Fibroblast of skin of scalp (primary cell): Measurements from ENCODE around the gene ZNF816. TPM values are rescaled to one million over a fixed set of nuclear protein-coding genes. Genes with fewer than 3 reads are reported as not detected.
"Not testable (repeated sequence)": the region's sequence is repeated elsewhere in the genome, so short reads cannot be mapped to it uniquely, and the experiment has no call there.

Experiments
- DNase-seq: peaks from one replicate; pipeline ENCODE4 v3.0.0-alpha.2; 2013
- polyA plus RNA-seq, 2 experiments: library from polyadenylated mRNA; unstranded; fragments of 120-200 nt; gene quantifications; one replicate each; pipeline ENCODE4 v1.2.1, GENCODE V29; 2013; ENCODE audit not compliant: insufficient read length in 2 of 2

The ZNF816 gene
- polyA plus RNA-seq (2013, experiment 1 of 2; ENCODE audit: insufficient read length): 3.9 TPM
- 3.9 TPM for polyA plus RNA-seq (2013, experiment 2 of 2; ENCODE audit: insufficient read length)

- peak; percentile 95 for DNase-seq
Measured at GRCh38 chr19:52962394-52963246, at the start of gene ZNF816. Gene ZNF816 (minus strand): TSS chr19:52962881. CDS start chr19:52956089, 6,792 bp downstream.

GRCh38 chr19:53012006-53012405, 49.3 kb upstream of the ZNF816 start:
- DNase-seq: no peak

GRCh38 chr19:53010494-53010893, 47.8 kb upstream of the ZNF816 start:
- no peak for DNase-seq

- no peak for DNase-seq
Measured at GRCh38 chr19:53008061-53008778, 45.5 kb upstream of the ZNF816 start.

GRCh38 chr19:53007606-53008005, 44.9 kb upstream of the ZNF816 start:
- no peak for DNase-seq

- DNase-seq: no peak
Measured at GRCh38 chr19:53007200-53007599, 44.5 kb upstream of the ZNF816 start.

GRCh38 chr19:53004242-53004641, 41.6 kb upstream of the ZNF816 start:
- DNase-seq: no peak

GRCh38 chr19:53002479-53002878, 39.8 kb upstream of the ZNF816 start:
- DNase-seq: no peak

- DNase-seq: no peak
Measured at GRCh38 chr19:52997975-52998374, 35.3 kb upstream of the ZNF816 start.

GRCh38 chr19:52995711-52996110, 33.0 kb upstream of the ZNF816 start:
- no peak for DNase-seq

- DNase-seq: peak; percentile 81
Measured at GRCh38 chr19:52993342-52994178, 30.9 kb upstream of the ZNF816 start.

GRCh38 chr19:52992109-52993004, 29.7 kb upstream of the ZNF816 start:
- no peak for DNase-seq

- DNase-seq: peak; percentile 78
Measured at GRCh38 chr19:52991484-52991883, 28.8 kb upstream of the ZNF816 start.

GRCh38 chr19:52990759-52991418, 28.2 kb upstream of the ZNF816 start:
- no peak for DNase-seq

GRCh38 chr19:52988506-52988905, 25.8 kb upstream of the ZNF816 start:
- no peak for DNase-seq

GRCh38 chr19:52987221-52987620, 24.5 kb upstream of the ZNF816 start:
- no peak for DNase-seq

GRCh38 chr19:52983167-52983566, 20.5 kb upstream of the ZNF816 start:
- DNase-seq: not testable (repeated sequence)

GRCh38 chr19:52981329-52981728, 18.6 kb upstream of the ZNF816 start:
- no peak for DNase-seq

GRCh38 chr19:52967772-52968171, 5.1 kb upstream of the ZNF816 start:
- DNase-seq: no peak

GRCh38 chr19:52963247-52963618, 552 bp upstream of the ZNF816 start:
- no peak for DNase-seq

GRCh38 chr19:52961981-52962380, 700 bp downstream of the ZNF816 start:
- no peak for DNase-seq
